A549 (cell line): ENCODE data around the gene MAPKAPK3. TPM values are rescaled to one million over a fixed set of nuclear protein-coding genes. Genes with fewer than 3 reads are reported as not detected.

Experiments used
- ATAC-seq, 2 experiments: fragments of 200-7000 bp in 1 of 2; fragments of >200 bp in 1 of 2; cut with Nextera tagmentation in 1 of 2; cut with Tn5 transposase in 1 of 2; 3 replicates each; pipeline versions ENCODE4 v1.8.0 to v1.9.1; 2018 to 2020; ENCODE audit warnings: mild to moderate bottlenecking in 1 of 2, moderate library complexity in 1 of 2
- CTCF ChIA-PET: fragments of 300-600 bp; sonication (Branson Sonifier 250); formaldehyde crosslinking; extraction: SDS; loops from one replicate; lab custom pipeline; 2021; ENCODE audit warnings: antibody characterized with exemption, inconsistent platforms; lab: Yijun Ruan, JAX
- POLR2A ChIA-PET: fragments of 350-600 bp; formaldehyde crosslinking; extraction: SDS; loops from one replicate; lab custom pipeline; 2021; ENCODE audit warnings: antibody characterized with exemption, inconsistent platforms; lab: Yijun Ruan, JAX
- DNase-seq, 2 experiments: peaks; one replicate each; pipeline versions ENCODE4 v3.0.0 to v3.0.0-alpha.2; 2011 to 2016; ENCODE audit warnings: low read depth in 1 of 2, low spot score in 1 of 2
- FAIRE-seq: peaks from 2 replicates; lab custom pipeline; 2011; peaks lifted over from hg19 to GRCh38; lab: Jason Lieb, UNC
- H3K27ac ChIP-seq, 2 experiments: fragments of >200 bp; sonication (Bioruptor Twin); formaldehyde crosslinking; 3 replicates each; pipeline ENCODE4 v1.5.1; 2016 to 2017
- H3K4me1 ChIP-seq: fragments of >200 bp; sonication (Bioruptor Twin); formaldehyde crosslinking; 3 replicates; pipeline ENCODE4 v1.6.1; 2016
- H3K4me2 ChIP-seq: fragments of >200 bp; sonication (Bioruptor Twin); formaldehyde crosslinking; 3 replicates; pipeline ENCODE4 v1.6.1; 2016
- H3K4me3 ChIP-seq: fragments of >200 bp; sonication (Bioruptor Twin); formaldehyde crosslinking; 3 replicates; pipeline ENCODE4 v1.5.1; 2016
- H3K9me3 ChIP-seq: fragments of >200 bp; sonication (Bioruptor Twin); formaldehyde crosslinking; 3 replicates; pipeline ENCODE4 v1.6.1; 2016
- ATOH8 ChIP-seq: fragments of 250-450 bp; sonication (Bioruptor Pico); IDR thresholded peaks from 2 replicates; pipeline ENCODE4 v1.5.0; 2020; ENCODE audit warnings: low read depth, mild to moderate bottlenecking, moderate library complexity
- BCL3 ChIP-seq: fragments of >200 bp; sonication (Bioruptor Twin); formaldehyde crosslinking; IDR thresholded peaks from 3 replicates; pipeline ENCODE4 v1.6.1; 2016
- BHLHE40 ChIP-seq: IDR thresholded peaks from 2 replicates; pipeline ENCODE4 v1.6.1; 2012; ENCODE audit warnings: low read depth, low read length, inconsistent platforms
- CBX2 ChIP-seq: fragments of 200-600 bp; sonication (generic); IDR thresholded peaks from 2 replicates; pipeline ENCODE4 v1.6.1; 2016; ENCODE audit warnings: low read depth, mild to moderate bottlenecking, borderline replicate concordance
- CEBPB ChIP-seq, 2 experiments: fragments of >200 bp in 1 of 2; sonication (Bioruptor Twin) in 1 of 2; formaldehyde crosslinking in 1 of 2; IDR thresholded peaks; 2 replicates each; pipeline ENCODE4 v1.6.1; 2012 to 2016
- CHD2 ChIP-seq: fragments of 150-350 bp; IDR thresholded peaks from 2 replicates; pipeline ENCODE4 v1.6.1; 2014; ENCODE audit warnings: low read length; ENCODE audit not compliant: partially characterized antibody
- E2F6 ChIP-seq: IDR thresholded peaks from 2 replicates; pipeline ENCODE4 v1.6.1; 2012; ENCODE audit warnings: low read depth, borderline replicate concordance
- EHF ChIP-seq: fragments of 250-450 bp; sonication (Bioruptor Pico); IDR thresholded peaks from 2 replicates; pipeline ENCODE4 v1.5.0; 2020; ENCODE audit warnings: mild to moderate bottlenecking
- EHMT2 ChIP-seq: fragments of 200-600 bp; sonication (generic); IDR thresholded peaks from 2 replicates; pipeline ENCODE4 v1.6.1; 2016; ENCODE audit warnings: antibody characterized with exemption, low read depth, mild to moderate bottlenecking, moderate library complexity
- FOSB ChIP-seq: fragments of 250-450 bp; sonication (Bioruptor Pico); IDR thresholded peaks from 2 replicates; pipeline ENCODE4 v1.5.0; 2020; ENCODE audit warnings: mild to moderate bottlenecking, moderate library complexity
- FOSL2 ChIP-seq, 2 experiments: fragments of 450-650 bp in 1 of 2; fragments of >200 bp in 1 of 2; sonication (Bioruptor Twin) in 1 of 2; formaldehyde crosslinking; IDR thresholded peaks; 2 replicates each; pipeline versions ENCODE4 v1.5.0 to v1.6.1; 2016 to 2020; ENCODE audit warnings: mild to moderate bottlenecking in 1 of 2, moderate library complexity in 1 of 2
- GATA3 ChIP-seq: IDR thresholded peaks from 2 replicates; pipeline ENCODE4 v1.6.1; 2012; ENCODE audit warnings: borderline replicate concordance
- HEYL ChIP-seq: fragments of 250-450 bp; sonication (Bioruptor Pico); IDR thresholded peaks from 2 replicates; pipeline ENCODE4 v1.8.0; 2021; ENCODE audit warnings: mild to moderate bottlenecking, moderate library complexity
- HOXB13 ChIP-seq: fragments of 250-450 bp; sonication (Bioruptor Pico); IDR thresholded peaks from 2 replicates; pipeline ENCODE4 v1.5.0; 2020; ENCODE audit warnings: low read depth, mild to moderate bottlenecking, moderate library complexity
- JUN ChIP-seq, 2 experiments: fragments of >200 bp; sonication (Bioruptor Twin); formaldehyde crosslinking; IDR thresholded peaks; 2 replicates in 1 of 2; 3 replicates in 1 of 2; pipeline ENCODE4 v1.6.1; 2016 to 2017
- KDM5A ChIP-seq: fragments of 200-600 bp; sonication (generic); IDR thresholded peaks from 2 replicates; pipeline ENCODE4 v1.6.1; 2016; ENCODE audit warnings: antibody characterized with exemption, mild to moderate bottlenecking
- MAFK ChIP-seq: fragments of 450-650 bp; IDR thresholded peaks from 2 replicates; pipeline ENCODE4 v1.6.1; 2014; ENCODE audit not compliant: partially characterized antibody
- MAX ChIP-seq: IDR thresholded peaks from 2 replicates; pipeline ENCODE4 v1.6.1; 2012
- MAZ ChIP-seq: fragments of 150-350 bp; IDR thresholded peaks from 2 replicates; pipeline ENCODE4 v1.6.1; 2014; ENCODE audit warnings: antibody characterized with exemption, low read depth, low read length, borderline replicate concordance
- NPAS2 ChIP-seq: fragments of 250-450 bp; sonication (Bioruptor Pico); IDR thresholded peaks from 2 replicates; pipeline ENCODE4 v1.8.0; 2022; ENCODE audit warnings: mild to moderate bottlenecking, moderate library complexity, borderline replicate concordance
- NR3C1 ChIP-seq: fragments of >200 bp; sonication (Bioruptor Twin); formaldehyde crosslinking; IDR thresholded peaks from 3 replicates; pipeline ENCODE4 v1.6.1; 2017
- PHF8 ChIP-seq: fragments of 200-600 bp; sonication (generic); IDR thresholded peaks from 2 replicates; pipeline ENCODE4 v1.6.1; 2016; ENCODE audit warnings: low read depth, mild to moderate bottlenecking, antibody characterized with exemption, moderate library complexity, borderline replicate concordance
- POLR2A ChIP-seq: IDR thresholded peaks from 2 replicates; pipeline ENCODE4 v1.6.1; 2012; ENCODE audit warnings: mild to moderate bottlenecking, low read length
- POLR2AphosphoS2 ChIP-seq: conservative IDR thresholded peaks from 2 replicates; pipeline ENCODE4 v1.6.1; 2012; ENCODE audit warnings: low read length, improper control_type of control experiment, inconsistent platforms
- RAD21 ChIP-seq, 2 experiments: fragments of >200 bp in 1 of 2; sonication (Bioruptor Twin) in 1 of 2; formaldehyde crosslinking in 1 of 2; IDR thresholded peaks in 1 of 2; conservative IDR thresholded peaks in 1 of 2; 2 replicates in 1 of 2; 3 replicates in 1 of 2; pipeline ENCODE4 v1.6.1; 2012 to 2018; ENCODE audit warnings: inconsistent platforms in 1 of 2
- RARB ChIP-seq: fragments of 250-450 bp; sonication (Bioruptor Pico); IDR thresholded peaks from 2 replicates; pipeline ENCODE4 v1.8.0; 2021; ENCODE audit warnings: mild to moderate bottlenecking, moderate library complexity
- RCOR1 ChIP-seq: fragments of 150-350 bp; IDR thresholded peaks from 2 replicates; pipeline ENCODE4 v1.6.1; 2014; ENCODE audit warnings: antibody characterized with exemption, low read length, low read depth
- RFX5 ChIP-seq: fragments of 450-650 bp; IDR thresholded peaks from 2 replicates; pipeline ENCODE4 v1.7.1; 2014; ENCODE audit warnings: antibody characterized with exemption, mild to moderate bottlenecking, moderate library complexity
- SREBF2 ChIP-seq: fragments of 450-650 bp; IDR thresholded peaks from 2 replicates; pipeline ENCODE4 v1.6.1; 2014; ENCODE audit warnings: mild to moderate bottlenecking, moderate library complexity
- USF2 ChIP-seq: fragments of 450-650 bp; IDR thresholded peaks from 2 replicates; pipeline ENCODE4 v1.6.1; 2014; ENCODE audit warnings: antibody characterized with exemption
- ZSCAN20 ChIP-seq: fragments of 250-450 bp; sonication (Bioruptor Pico); IDR thresholded peaks from 2 replicates; pipeline ENCODE4 v1.8.0; 2022; ENCODE audit warnings: mild to moderate bottlenecking, moderate library complexity
- WGBS: methylation state at CpG from one replicate; pipeline ENCODE4 v1.1.6; 2017; ENCODE audit errors: missing lambda C conversion rate; 5-methylcytosine and 5-hydroxymethylcytosine counted together
- polyA plus RNA-seq, 4 experiments: library from polyadenylated mRNA; depleted of rRNA in 3 of 4; stranded (reverse); fragments of >200 nt; fragmentation: RNase III in 1 of 4; extraction: RNeasy Plus Mini Kit Qiagen cat#74134 plus additional on column Dnase treatment in 1 of 4; gene quantifications; 2 replicates in 3 of 4; 3 replicates in 1 of 4; pipeline ENCODE4 v1.2.3, GENCODE V29; 2011 to 2017

Gene MAPKAPK3
- polyA plus RNA-seq, 2 of the 4 experiments (the other 2 are of a cell fraction), result 14.6 to 16.5 TPM

- Histone ChIP-seq H3K9me3 (no peaks in the 10 kb centered on the region), H3K27ac (peak within 1 kb of the TSS; percentile 95 to 97), H3K4me1 (peaks cover 20% of the 10 kb centered on the region), H3K4me2 (peak within 1 kb of the TSS; percentile 90), H3K4me3 (peak within 1 kb of the TSS; percentile 98)
- no peak for FAIRE-seq
- WGBS, result 0% methylated on average over 7 of the region's 55 CpGs
- ChIA-PET POLR2A (interaction anchor here (0.6 to 1.7 kb wide), 17 partner anchors 12 to 1585 kb away, joined by 3 to 15 read pairs (median 4); partner anchors contain the start of genes CISH, CYB561D2, DCAF1 and MANF), CTCF (interaction anchor here (0.9 to 22.5 kb wide), 4 partner anchors 14 to 80 kb away, joined by 4 to 375 read pairs (median 5); partner anchors contain the start of genes CISH and MAPKAPK3)
- DNase-seq, result peak; percentile 91 to 95
- TF ChIP-seq SREBF2 (no peak), MAX (peak; percentile 85), GATA3 (0 out of 2 replicates have a peak, but pooled peaks have one; percentile 10), RFX5 (0 out of 2 replicates have a peak, but pooled peaks have one; percentile 33), RAD21 (conservative IDR thresholded peaks at IDR 0.05 in 1 of 2, IDR thresholded peaks at IDR 0.05 in 1 of 2) (no peak), PHF8 (peak; percentile 51), EHF (CRISPR knock-in tag) (no peak), POLR2A (peak; percentile 23), NR3C1 (no peak), JUN (IDR thresholded peaks at IDR 0.05) (peak; percentile 58 to 89; a peak in 3 of 5 replicates), NPAS2 (CRISPR knock-in tag) (no peak), FOSL2 (IDR thresholded peaks at IDR 0.05) (no peak), FOSL2 (CRISPR knock-in tag; IDR thresholded peaks at IDR 0.05) (no peak), E2F6 (0 out of 2 replicates have a peak, but pooled peaks have one; percentile 36), CBX2 (no peak), BCL3 (peak; percentile 59; the same call in 1 of the 3 replicates), MAZ (0 out of 2 replicates have a peak, but pooled peaks have one; percentile 16), USF2 (no peak), KDM5A (peak; percentile 74), CHD2 (no peak)
- ATAC-seq, result peak; percentile 78 to 87
These were observed 47.8 kb upstream of the MAPKAPK3 start, which contains the start of gene HEMK1 for GRCh38 chr3:50568947-50569749. Gene HEMK1, plus strand, starts transcription at chr3:50569522. Its CDS starts 1,583 bp downstream, at chr3:50571105.

GRCh38 chr3:50570508-50571279 is 46.3 kb upstream of the MAPKAPK3 start:
- peak overlapping the region; percentile 98; the same call in 2 of the 3 replicates for H3K4me3 ChIP-seq
- H3K4me1 ChIP-seq, result peaks cover 20% of the 10 kb centered on the region
- ChIA-PET CTCF (interaction anchor here (1.0 to 22.5 kb wide), 10 partner anchors 9 to 819 kb away, joined by 3 to 375 read pairs (median 5); partner anchors contain the start of genes CISH and MAPKAPK3), POLR2A (interaction anchor here (0.5 to 1.0 kb wide), 3 partner anchors 41 to 815 kb away, joined by 3 to 6 read pairs (median 3); partner anchors contain the start of genes CISH and MANF)
- H3K27ac ChIP-seq, result no peak overlapping the region
- DNase-seq (no peak), FAIRE-seq (no peak), ATAC-seq (no peak)
- no peak for TF ChIP-seq GATA3
- no peak for TF ChIP-seq POLR2AphosphoS2
- no peak for TF ChIP-seq ATOH8 (CRISPR knock-in tag)
- no peak for TF ChIP-seq JUN (IDR thresholded peaks at IDR 0.05)
- TF ChIP-seq RFX5, result no peak
- no peak for TF ChIP-seq RCOR1
- no peak for TF ChIP-seq EHMT2
- TF ChIP-seq FOSB (CRISPR knock-in tag), result no peak
- no peak for TF ChIP-seq ZSCAN20
- TF ChIP-seq CEBPB (IDR thresholded peaks at IDR 0.05), result no peak
- no peak for TF ChIP-seq POLR2A
- TF ChIP-seq RARB (CRISPR knock-in tag), result no peak
- TF ChIP-seq BHLHE40, result no peak
- TF ChIP-seq HOXB13 (CRISPR knock-in tag), result no peak
- no peak for TF ChIP-seq MAFK
- no peak for TF ChIP-seq RAD21 (conservative IDR thresholded peaks at IDR 0.05 in 1 of 2, IDR thresholded peaks at IDR 0.05 in 1 of 2)
- no peak for TF ChIP-seq HEYL
- TF ChIP-seq KDM5A, result no peak
- WGBS, result 81% methylated on average over 4 of the region's 5 CpGs
- H3K4me2 ChIP-seq, result peak overlapping the region; percentile 90
- no peaks in the 10 kb centered on the region for H3K9me3 ChIP-seq
